Left ventricle myocardium inferior (tissue), 1 donor: Measurements from ENCODE around the gene ABCA8. TPM values are rescaled to one million over a fixed set of nuclear protein-coding genes. Genes with fewer than 3 reads are reported as not detected.
"Not testable (repeated sequence)": the region's sequence is repeated elsewhere in the genome, so short reads cannot be mapped to it uniquely, and the experiment has no call there.

Experiments used
- DNase-seq: peaks from one replicate; pipeline ENCODE4 v3.0.0-alpha.2; 2020
- H3K27ac ChIP-seq: fragments of 200-600 bp; replicated peaks from 2 replicates; pipeline ENCODE4 v1.8.0; 2021
- H3K27me3 ChIP-seq: fragments of 200-600 bp; 2 replicates; pipeline ENCODE4 v1.8.0; 2021; ENCODE audit warnings: low read depth
- H3K36me3 ChIP-seq: fragments of 200-600 bp; 2 replicates; pipeline ENCODE4 v1.8.0; 2021
- H3K4me1 ChIP-seq: fragments of 200-600 bp; 2 replicates; pipeline ENCODE4 v1.8.0; 2021
- H3K4me3 ChIP-seq: fragments of 200-600 bp; 2 replicates; pipeline ENCODE4 v1.8.0; 2021; ENCODE audit warnings: mild to moderate bottlenecking, moderate library complexity
- H3K9me3 ChIP-seq: fragments of 200-600 bp; replicated peaks from 2 replicates; pipeline ENCODE4 v1.8.0; 2021
- intact Hi-C: fragments of 100-400 bp; cut with micrococcal nuclease; formaldehyde crosslinking; loops from one replicate; pipeline ENCODE4 v1.11.0; 2022
- long read RNA-seq: library from polyadenylated mRNA; unstranded; transcript quantifications from one replicate; pipeline ENCODE4 v2.0.0, GENCODE V29; 2021
- total RNA-seq: library from RNA; stranded (reverse); fragmentation: NEBNext Ultra II Directional; extraction: Animal tissue kit (Norgen Biotek cat#: 25700); gene quantifications from one replicate; pipeline ENCODE4 v1.2.1, GENCODE V29; 2021
- TF ChIP-seq, protein P1 (sequence below): fragments of 200-600 bp; IDR thresholded peaks from 2 replicates; pipeline ENCODE4 v1.8.0; 2021; ENCODE audit warnings: antibody characterized with exemption, mild to moderate bottlenecking, borderline replicate concordance
- donor health status: DM: no; HTN: yes; CAD: no; lungs with severe emphysema.

Gene ABCA8
- total RNA-seq: 35.5 TPM
- long read RNA-seq, full-length matches to known transcripts: 4 of 14 reads
- long read RNA-seq, partial matches to known transcripts: 6 of 14 reads
- long read RNA-seq, other reads (novel, unspliced or antisense): 4 of 14 reads

DNA sequence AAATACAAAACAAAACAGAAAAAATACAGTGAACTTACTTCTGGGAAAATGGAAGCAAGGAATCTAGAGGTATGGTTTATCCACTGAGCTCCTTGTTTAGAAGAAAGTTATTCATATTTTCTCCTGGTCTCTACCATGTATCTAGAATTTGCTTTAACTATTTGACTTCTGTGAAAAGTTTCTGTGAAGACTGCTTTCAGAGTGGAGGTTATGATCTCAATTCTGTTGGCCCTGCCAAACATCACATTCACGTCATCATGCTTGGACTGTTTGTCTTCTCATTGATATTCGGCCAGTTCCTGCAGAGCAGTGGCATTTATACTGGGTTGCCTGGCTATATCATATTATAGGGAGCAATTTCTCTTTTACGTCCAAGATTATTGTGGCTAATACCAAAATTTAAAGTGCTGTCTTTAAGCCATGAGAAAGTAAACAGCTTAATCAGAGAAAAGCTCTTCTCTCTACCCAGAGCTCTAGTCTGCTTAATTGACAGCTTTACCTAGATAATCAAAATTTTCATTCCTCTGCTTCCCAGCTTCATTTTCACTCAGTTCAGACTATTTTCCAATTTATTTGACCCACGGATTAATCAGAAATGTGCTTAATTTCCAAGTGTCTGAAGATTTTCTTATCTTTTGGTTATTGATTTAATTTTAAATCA lies at the start of gene ABCA8:
Gene ABCA8 (minus strand): TSS at position 212 of the 661 bp plus-strand sequence. CDS start 13,358 bp downstream, outside the sequence.
- DNase-seq: no peak
- intact Hi-C loops: no loop called here

DNA sequence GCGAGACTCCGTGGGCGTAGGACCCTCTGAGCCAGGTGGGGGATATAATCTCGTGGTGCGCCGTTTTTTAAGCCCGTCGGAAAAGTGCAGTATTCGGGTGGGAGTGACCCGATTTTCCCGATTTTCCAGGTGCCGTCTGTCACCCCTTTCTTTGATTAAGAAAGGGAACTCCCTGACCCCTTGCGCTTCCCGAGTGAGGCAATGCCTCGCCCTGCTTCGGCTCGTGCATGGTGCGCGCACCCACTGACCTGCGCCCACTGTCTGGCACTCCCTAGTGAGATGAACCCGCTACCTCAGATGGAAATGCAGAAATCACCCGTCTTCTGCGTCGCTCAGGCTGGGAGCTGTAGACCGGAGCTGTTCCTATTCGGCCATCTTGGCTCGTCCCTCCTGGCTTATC lies 49.6 kb upstream of the ABCA8 start:
- H3K4me3 ChIP-seq, intact Hi-C loops, H3K4me1 ChIP-seq, H3K27ac ChIP-seq, H3K27me3 ChIP-seq, H3K9me3 ChIP-seq, DNase-seq: not testable (repeated sequence)
- peaks cover 46% of the 10 kb centered on the region for H3K36me3 ChIP-seq

More for the DNA sequence above, at the start of gene ABCA8:
- Histone ChIP-seq H3K9me3 (peaks cover 8% of the 10 kb centered on the region), H3K27ac (peak within 1 kb of the TSS; percentile 84), H3K4me1 (peaks cover 23% of the 10 kb centered on the region), H3K36me3 (no peaks in the 10 kb centered on the region), H3K27me3 (no peaks in the 10 kb centered on the region), H3K4me3 (peak within 1 kb of the TSS; percentile 64)
- TF ChIP-seq, protein P1, sequence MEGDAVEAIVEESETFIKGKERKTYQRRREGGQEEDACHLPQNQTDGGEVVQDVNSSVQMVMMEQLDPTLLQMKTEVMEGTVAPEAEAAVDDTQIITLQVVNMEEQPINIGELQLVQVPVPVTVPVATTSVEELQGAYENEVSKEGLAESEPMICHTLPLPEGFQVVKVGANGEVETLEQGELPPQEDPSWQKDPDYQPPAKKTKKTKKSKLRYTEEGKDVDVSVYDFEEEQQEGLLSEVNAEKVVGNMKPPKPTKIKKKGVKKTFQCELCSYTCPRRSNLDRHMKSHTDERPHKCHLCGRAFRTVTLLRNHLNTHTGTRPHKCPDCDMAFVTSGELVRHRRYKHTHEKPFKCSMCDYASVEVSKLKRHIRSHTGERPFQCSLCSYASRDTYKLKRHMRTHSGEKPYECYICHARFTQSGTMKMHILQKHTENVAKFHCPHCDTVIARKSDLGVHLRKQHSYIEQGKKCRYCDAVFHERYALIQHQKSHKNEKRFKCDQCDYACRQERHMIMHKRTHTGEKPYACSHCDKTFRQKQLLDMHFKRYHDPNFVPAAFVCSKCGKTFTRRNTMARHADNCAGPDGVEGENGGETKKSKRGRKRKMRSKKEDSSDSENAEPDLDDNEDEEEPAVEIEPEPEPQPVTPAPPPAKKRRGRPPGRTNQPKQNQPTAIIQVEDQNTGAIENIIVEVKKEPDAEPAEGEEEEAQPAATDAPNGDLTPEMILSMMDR: no peak

DNA sequence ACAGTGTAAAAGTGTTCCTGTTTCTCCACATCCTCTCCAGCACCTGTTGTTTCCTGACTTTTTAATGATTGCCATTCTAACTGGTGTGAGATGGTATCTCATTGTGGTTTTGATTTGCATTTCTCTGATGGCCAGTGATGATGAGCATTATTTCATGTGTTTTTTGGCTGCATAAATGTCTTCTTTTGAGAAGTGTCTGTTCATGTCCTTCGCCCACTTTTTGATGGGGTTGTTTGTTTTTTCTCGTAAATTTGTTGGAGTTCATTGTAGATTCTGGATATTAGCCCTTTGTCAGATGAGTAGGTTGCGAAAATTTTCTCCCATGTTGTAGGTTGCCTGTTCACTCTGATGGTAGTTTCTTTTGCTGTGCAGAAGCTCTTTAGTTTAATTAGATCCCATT lies 44.6 kb upstream of the ABCA8 start:
- H3K4me1 ChIP-seq, H3K36me3 ChIP-seq, H3K27ac ChIP-seq, H3K27me3 ChIP-seq, DNase-seq, H3K4me3 ChIP-seq, intact Hi-C loops, H3K9me3 ChIP-seq: not testable (repeated sequence)

GRCh38 chr17:68993112-68993511 lies 37.9 kb upstream of the ABCA8 start:
- no peaks in the 10 kb centered on the region for H3K27me3 ChIP-seq
- no peak for DNase-seq
- no peaks in the 10 kb centered on the region for H3K9me3 ChIP-seq
- H3K4me1 ChIP-seq: no peaks in the 10 kb centered on the region
- intact Hi-C loops: no loop called here
- H3K27ac ChIP-seq: no peak overlapping the region
- no peak overlapping the region for H3K4me3 ChIP-seq
- H3K36me3 ChIP-seq: peaks cover 12% of the 10 kb centered on the region
- TF ChIP-seq, protein P1: no peak

DNA sequence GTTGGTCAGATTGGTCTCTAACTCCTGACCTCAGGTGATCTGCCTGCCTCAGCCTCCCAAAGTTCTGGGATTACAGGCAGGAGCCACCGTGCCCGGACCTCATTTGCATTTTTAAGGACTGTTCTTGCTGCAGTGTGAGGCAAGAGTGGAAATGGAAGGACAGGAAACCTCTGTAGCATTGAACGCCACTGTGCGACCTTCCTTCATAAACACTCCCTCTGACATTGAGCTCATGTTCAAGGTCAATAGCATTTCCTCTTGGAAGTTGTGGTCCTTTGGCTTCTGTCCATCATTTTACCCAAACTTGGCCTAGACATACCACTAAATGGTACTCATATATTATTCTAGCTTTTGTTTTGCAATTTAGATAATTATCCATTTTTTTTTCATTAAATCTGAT lies 32.8 kb upstream of the ABCA8 start:
- Histone ChIP-seq H3K27ac (no peak overlapping the region), H3K4me1 (no peaks in the 10 kb centered on the region), H3K27me3 (no peaks in the 10 kb centered on the region), H3K9me3 (no peaks in the 10 kb centered on the region), H3K4me3 (no peak overlapping the region), H3K36me3 (peaks cover 31% of the 10 kb centered on the region)
- DNase-seq: no peak
- TF ChIP-seq, protein P1: no peak
- intact Hi-C loops: no loop called here

- peaks cover 5% of the 10 kb centered on the region for H3K4me1 ChIP-seq
- H3K4me3 ChIP-seq: no peak overlapping the region
- no peaks in the 10 kb centered on the region for H3K27me3 ChIP-seq
- H3K27ac ChIP-seq: peak overlapping the region; percentile 61
- H3K9me3 ChIP-seq: no peaks in the 10 kb centered on the region
- peaks cover 24% of the 10 kb centered on the region for H3K36me3 ChIP-seq
- intact Hi-C loops: no loop called here
- no peak for DNase-seq
- TF ChIP-seq, protein P1: no peak
Measured at GRCh38 chr17:68981288-68981687, 26.1 kb upstream of the ABCA8 start.
